Tibial nerve (tissue), 4 donors: ENCODE data around the gene ATN1.

Experiments used
- EP300 ChIP-seq, 2 donors: sonication (generic); formaldehyde crosslinking; IDR thresholded peaks; one replicate each; pipeline ENCODE4 v1.6.1; 2017; ENCODE audit warnings: antibody characterized with exemption in 2 of 2, mild to moderate bottlenecking in 1 of 2
- POLR2A ChIP-seq, 2 donors: fragments of 450-650 bp; IDR thresholded peaks; one replicate each; pipeline ENCODE4 v1.6.1; 2017; ENCODE audit warnings: antibody characterized with exemption in 2 of 2, mild to moderate bottlenecking in 2 of 2, moderate library complexity in 2 of 2
- TF ChIP-seq, protein P1 (sequence below), 5 experiments: fragments of 200-600 bp in 3 of 5; fragments of 450-650 bp in 2 of 5; sonication (generic) in 3 of 5; IDR thresholded peaks; one replicate each; pipeline ENCODE4 v1.5.1; 2016 to 2019; ENCODE audit warnings: antibody characterized with exemption in 5 of 5, mild to moderate bottlenecking in 3 of 5, moderate library complexity in 2 of 5

DNA sequence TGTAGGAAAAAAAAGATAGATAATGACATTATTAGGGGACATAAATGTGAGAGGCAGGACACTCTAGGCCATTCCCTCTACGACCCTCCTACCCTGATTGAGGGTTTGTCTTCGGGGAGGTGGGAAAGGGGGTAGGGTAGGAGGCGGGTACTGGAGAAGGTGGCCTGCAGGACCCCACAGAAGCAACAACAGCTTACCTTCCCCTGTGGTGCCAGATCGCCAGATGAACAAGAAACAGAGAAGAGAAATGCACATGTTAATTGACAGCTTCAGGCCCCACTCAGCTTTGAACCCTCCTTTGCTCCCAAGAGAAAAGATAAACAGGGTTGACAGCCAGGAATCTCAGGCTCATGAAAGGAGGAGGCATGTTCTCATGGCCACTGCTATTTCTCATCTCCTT is 38.0 kb downstream of the ATN1 start:
- TF ChIP-seq, protein P1, sequence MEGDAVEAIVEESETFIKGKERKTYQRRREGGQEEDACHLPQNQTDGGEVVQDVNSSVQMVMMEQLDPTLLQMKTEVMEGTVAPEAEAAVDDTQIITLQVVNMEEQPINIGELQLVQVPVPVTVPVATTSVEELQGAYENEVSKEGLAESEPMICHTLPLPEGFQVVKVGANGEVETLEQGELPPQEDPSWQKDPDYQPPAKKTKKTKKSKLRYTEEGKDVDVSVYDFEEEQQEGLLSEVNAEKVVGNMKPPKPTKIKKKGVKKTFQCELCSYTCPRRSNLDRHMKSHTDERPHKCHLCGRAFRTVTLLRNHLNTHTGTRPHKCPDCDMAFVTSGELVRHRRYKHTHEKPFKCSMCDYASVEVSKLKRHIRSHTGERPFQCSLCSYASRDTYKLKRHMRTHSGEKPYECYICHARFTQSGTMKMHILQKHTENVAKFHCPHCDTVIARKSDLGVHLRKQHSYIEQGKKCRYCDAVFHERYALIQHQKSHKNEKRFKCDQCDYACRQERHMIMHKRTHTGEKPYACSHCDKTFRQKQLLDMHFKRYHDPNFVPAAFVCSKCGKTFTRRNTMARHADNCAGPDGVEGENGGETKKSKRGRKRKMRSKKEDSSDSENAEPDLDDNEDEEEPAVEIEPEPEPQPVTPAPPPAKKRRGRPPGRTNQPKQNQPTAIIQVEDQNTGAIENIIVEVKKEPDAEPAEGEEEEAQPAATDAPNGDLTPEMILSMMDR (IDR thresholded peaks at IDR 0.05): no peak
- TF ChIP-seq EP300 (IDR thresholded peaks at IDR 0.05) (no peak), POLR2A (IDR thresholded peaks at IDR 0.05) (no peak)
